Mucosa of descending colon (tissue), 3 donors: Measurements from ENCODE around the gene DDC. TPM values are rescaled to one million over a fixed set of nuclear protein-coding genes. Genes with fewer than 3 reads are reported as not detected.

Experiments
- ATAC-seq: fragments of 200-7000 bp; cut with Tn5 transposase; one replicate; pipeline ENCODE4 v1.9.1; 2020; ENCODE audit warnings: mild to moderate bottlenecking, moderate library complexity
- DNase-seq, 3 donors: peaks; one replicate each; pipeline ENCODE4 v3.0.0-alpha.2; 2020
- H3K36me3 ChIP-seq: fragments of 200-600 bp; one replicate; pipeline ENCODE4 v1.8.0; 2021; ENCODE audit warnings: low read depth, mild to moderate bottlenecking
- H3K4me1 ChIP-seq: fragments of 200-600 bp; one replicate; pipeline ENCODE4 v1.8.0; 2021; ENCODE audit warnings: low read depth, mild to moderate bottlenecking
- H3K4me3 ChIP-seq: fragments of 200-600 bp; one replicate; pipeline ENCODE4 v1.8.0; 2021; ENCODE audit warnings: mild to moderate bottlenecking
- H3K9me3 ChIP-seq: fragments of 200-600 bp; one replicate; pipeline ENCODE4 v1.8.0; 2021; ENCODE audit warnings: mild to moderate bottlenecking
- intact Hi-C, 2 donors: fragments of 100-400 bp; cut with DNase I in 1 of 2; cut with micrococcal nuclease in 1 of 2; formaldehyde crosslinking; loops; one replicate each; pipeline versions ENCODE4 v1.11.0 to v1.11.1; 2022; cut with DNase I, micrococcal nuclease
- total RNA-seq, 3 donors: library from RNA; stranded (reverse); fragmentation: NEBNext Ultra II Directional in 2 of 3; extraction: Animal tissue kit (Norgen Biotek cat#: 25700) in 2 of 3; gene quantifications; one replicate each; pipeline versions ENCODE4 v1.2.1 to v1.2.4, GENCODE V29; 2021 to 2023
- TF ChIP-seq, protein P1 (sequence below): fragments of 200-600 bp; IDR thresholded peaks from one replicate; pipeline ENCODE4 v1.8.0; 2022; ENCODE audit warnings: antibody characterized with exemption, mild to moderate bottlenecking
- donor health status: DM: no; HTN: no; CAD: no; lungs with moderate emphysema.
- donor health status: DM: no; HTN: no; CAD: no.
- donor health status: DM: no; HTN: yes; CAD: no.

The DDC gene
- total RNA-seq, 3 donors from 2014 or later, result 29.6 to 94.5 (median 74.4) TPM

DNA sequence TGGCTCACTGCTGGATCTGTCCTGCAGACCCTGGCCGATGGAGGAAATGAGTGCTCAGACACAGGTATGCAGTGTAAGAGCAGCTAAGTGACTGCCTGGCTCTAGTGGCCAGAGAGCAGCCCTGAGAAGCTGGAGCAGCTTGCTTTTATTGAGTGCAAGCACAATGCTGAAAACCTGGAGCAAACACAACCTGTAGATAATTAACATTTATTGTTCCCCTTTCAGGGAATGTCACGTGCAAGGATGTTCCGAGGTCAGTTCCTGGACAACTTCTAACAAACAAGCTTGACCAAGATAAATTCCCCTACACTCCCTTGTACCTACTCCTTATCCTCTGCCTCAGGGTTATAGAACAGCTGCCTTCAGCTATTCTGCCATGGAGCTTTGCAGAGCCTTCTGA is 31.3 kb downstream of the DDC start:
- ATAC-seq (peak; percentile 88), DNase-seq (peak in 2 of 3 donors; percentile 53 to 68)
- TF ChIP-seq, protein P1, sequence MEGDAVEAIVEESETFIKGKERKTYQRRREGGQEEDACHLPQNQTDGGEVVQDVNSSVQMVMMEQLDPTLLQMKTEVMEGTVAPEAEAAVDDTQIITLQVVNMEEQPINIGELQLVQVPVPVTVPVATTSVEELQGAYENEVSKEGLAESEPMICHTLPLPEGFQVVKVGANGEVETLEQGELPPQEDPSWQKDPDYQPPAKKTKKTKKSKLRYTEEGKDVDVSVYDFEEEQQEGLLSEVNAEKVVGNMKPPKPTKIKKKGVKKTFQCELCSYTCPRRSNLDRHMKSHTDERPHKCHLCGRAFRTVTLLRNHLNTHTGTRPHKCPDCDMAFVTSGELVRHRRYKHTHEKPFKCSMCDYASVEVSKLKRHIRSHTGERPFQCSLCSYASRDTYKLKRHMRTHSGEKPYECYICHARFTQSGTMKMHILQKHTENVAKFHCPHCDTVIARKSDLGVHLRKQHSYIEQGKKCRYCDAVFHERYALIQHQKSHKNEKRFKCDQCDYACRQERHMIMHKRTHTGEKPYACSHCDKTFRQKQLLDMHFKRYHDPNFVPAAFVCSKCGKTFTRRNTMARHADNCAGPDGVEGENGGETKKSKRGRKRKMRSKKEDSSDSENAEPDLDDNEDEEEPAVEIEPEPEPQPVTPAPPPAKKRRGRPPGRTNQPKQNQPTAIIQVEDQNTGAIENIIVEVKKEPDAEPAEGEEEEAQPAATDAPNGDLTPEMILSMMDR, result no peak
- no peak overlapping the region for H3K4me3 ChIP-seq
- no peaks in the 10 kb centered on the region for H3K36me3 ChIP-seq
- peaks cover 5% of the 10 kb centered on the region for H3K4me1 ChIP-seq
- intact Hi-C loops, result no loop called here
- H3K9me3 ChIP-seq, result no peaks in the 10 kb centered on the region

DNA sequence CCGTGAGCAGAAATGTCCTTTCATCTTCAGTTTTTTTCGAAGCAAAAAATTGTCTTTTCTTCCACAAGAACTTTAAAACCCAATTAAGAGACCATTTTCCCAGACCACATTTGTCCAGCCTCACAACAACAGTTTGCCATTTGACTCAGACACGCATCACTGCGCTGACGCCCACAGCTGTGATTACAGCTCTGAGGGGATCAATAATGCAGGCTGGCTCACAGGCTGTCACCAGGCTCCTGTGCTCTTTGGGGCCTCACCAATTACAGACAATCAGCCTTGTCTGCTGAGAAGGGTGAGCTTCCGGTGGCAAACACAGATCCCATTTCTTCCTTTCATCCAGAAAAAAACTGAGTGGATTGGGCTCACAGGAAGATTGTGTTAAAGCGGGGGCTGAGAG is 33.3 kb downstream of the DDC start:
- DNase-seq, result no peak
- TF ChIP-seq, protein P1, result no peak

DNA sequence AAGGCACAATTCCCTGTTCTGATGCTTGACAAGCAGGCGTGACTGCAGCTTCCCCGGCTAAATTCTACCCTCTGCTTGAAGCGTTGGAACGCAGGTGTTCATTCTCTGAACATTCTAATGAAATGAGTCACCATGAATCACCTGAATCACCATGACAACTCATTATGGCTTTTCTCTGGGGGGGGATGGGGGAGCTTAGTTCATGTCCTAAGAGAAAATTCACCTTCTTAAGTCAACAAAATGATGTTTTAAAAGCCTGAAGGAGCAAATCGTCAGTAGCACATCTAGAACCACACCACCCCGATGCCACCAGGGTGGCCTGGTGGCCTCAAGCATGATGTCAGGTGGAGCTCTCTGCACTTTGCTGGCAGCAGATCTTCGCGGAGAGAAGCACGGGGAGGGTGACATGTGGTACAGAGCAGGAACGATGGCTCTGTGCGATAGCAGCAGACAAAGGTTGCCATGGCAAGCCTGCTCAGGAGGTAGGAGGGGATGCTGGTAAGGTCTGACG is 33.7 kb downstream of the DDC start:
- H3K4me3 ChIP-seq, result no peak overlapping the region
- TF ChIP-seq, protein P1, result no peak
- peak; percentile 62 for ATAC-seq
- no peak for DNase-seq
- no peaks in the 10 kb centered on the region for H3K9me3 ChIP-seq
- intact Hi-C loops, result no loop called here
- H3K36me3 ChIP-seq, result no peaks in the 10 kb centered on the region
- peaks cover 5% of the 10 kb centered on the region for H3K4me1 ChIP-seq

More for the DNA sequence above, 33.3 kb downstream of the DDC start:
- ATAC-seq, result no peak
- Histone ChIP-seq H3K4me3 (no peak overlapping the region), H3K9me3 (no peaks in the 10 kb centered on the region), H3K36me3 (no peaks in the 10 kb centered on the region), H3K4me1 (peaks cover 5% of the 10 kb centered on the region)
- intact Hi-C loops, result no loop called here

DNA sequence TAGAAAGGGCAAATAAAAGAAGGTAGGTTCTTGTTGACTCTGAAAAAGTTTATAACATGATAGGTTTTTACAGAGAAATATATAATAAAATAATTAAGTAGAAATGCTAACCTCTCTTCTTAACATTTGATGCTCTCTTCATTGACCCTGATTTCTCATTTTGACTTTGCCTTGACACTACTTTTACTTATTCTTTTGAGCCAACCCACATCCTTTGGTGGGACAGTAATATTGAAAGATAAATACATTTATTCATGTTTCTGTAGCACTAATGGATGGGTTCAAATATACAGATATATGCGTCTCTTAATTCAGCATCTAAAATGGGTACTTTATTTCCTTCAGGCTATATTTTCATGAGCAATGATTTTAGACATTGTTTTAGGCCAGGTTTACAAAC is 34.4 kb downstream of the DDC start:
- H3K36me3 ChIP-seq, result no peaks in the 10 kb centered on the region
- no peak for DNase-seq
- H3K4me3 ChIP-seq, result no peak overlapping the region
- H3K9me3 ChIP-seq, result no peaks in the 10 kb centered on the region
- TF ChIP-seq, protein P1, result no peak
- H3K4me1 ChIP-seq, result peaks cover 5% of the 10 kb centered on the region
- intact Hi-C loops, result no loop called here
- no peak for ATAC-seq

DNA sequence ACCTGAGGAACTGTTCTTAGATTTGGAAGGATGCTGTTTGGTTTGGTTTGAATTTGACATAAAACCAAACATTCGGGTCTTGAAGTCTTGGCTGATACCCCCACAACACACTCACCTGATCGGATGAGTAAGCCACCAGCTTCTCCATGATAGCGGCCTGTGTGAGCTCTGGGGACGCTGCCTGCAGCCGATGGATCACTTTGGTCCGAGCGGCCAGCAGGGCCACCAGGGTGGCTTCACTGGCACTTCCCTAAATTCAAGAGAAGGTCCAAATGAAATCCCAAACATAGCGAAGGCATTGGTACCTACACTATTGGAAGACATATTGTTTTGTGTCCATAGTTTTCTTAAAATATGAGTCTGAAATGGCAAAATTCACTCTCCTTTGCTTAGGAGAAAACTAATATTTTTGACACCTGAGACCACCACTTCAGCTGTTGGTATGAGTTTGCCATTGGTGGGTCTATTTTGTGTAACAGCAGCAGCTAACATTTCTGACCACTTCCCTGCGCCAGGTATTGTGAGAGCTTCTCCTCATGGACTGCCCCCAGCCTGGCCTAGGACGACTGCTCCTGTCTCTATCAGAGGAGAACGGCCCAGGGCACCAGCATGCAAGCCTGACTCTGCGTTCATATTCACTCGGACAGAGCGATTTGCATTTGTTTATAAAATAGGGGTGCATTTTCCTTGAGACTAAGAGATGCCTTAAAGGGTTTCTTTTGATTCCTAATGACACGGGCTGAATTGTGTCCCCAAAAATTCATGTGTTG is 35.9 kb downstream of the DDC start:
- intact Hi-C loops, result no loop called here
- Histone ChIP-seq H3K9me3 (no peaks in the 10 kb centered on the region), H3K4me3 (no peak overlapping the region), H3K36me3 (no peaks in the 10 kb centered on the region), H3K4me1 (peaks cover 2% of the 10 kb centered on the region)
- ATAC-seq (no peak), DNase-seq (no peak)
- TF ChIP-seq, protein P1, result no peak
